H54 (cell line): ENCODE results near the gene NFKBIE.
A peak's percentile ranks its signal among the peaks of the same experiment; 100 is the strongest.

Experiments
- DNase-seq: peaks from one replicate; pipeline ENCODE4 v3.0.0; 2011; ENCODE audit warnings: low spot score, mixed read lengths; ENCODE audit not compliant: insufficient read length
- FAIRE-seq: peaks from 3 replicates; lab custom pipeline; 2011; peaks lifted over from hg19 to GRCh38; lab: Jason Lieb, UNC
- POLR2A ChIP-seq: IDR thresholded peaks from 2 replicates; pipeline ENCODE4 v1.6.1; 2011; ENCODE audit warnings: low read depth, mild to moderate bottlenecking, low read length

The NFKBIE gene

DNA sequence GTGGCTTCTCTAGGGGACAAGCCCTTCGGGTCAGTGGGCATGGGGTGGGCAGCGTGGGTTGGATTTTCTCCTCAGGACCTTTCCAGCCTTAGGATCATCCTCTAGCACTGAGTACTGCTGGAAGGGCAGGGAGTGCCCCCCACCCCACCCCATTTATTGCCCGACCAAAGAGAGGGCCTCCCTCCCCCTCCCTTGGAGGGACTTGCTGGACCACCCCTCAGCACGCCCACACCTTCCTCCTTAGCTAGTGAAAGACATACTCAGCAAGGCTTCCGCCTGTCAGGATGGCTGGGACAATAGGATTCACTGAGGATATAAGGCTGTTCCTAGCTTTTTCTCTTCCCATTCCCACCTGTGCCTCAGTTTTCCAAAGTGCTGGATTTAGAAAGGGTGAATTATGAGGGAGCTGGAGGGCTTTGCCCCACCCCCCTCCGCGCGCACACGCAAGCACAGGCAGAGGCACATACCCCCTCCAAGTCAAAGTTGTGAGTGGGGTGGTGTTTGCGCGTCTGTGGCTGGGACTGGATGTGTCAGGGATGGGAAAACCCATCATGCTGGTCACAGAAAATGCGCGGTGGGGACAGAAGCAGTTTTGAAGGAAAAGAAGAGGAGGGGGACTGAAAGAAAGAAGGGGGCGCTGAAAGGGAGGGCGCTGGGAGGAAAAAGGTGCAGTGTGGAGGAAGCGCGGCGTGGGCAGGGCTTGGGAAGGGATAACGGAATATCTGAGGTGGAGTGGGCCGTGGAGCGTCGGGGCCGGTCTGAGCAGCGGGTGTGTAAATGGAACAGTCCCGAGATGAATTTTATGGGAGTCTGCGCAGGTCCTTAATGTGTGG, 42.6 kb downstream of the NFKBIE start:
- TF ChIP-seq POLR2A: no peak

DNA sequence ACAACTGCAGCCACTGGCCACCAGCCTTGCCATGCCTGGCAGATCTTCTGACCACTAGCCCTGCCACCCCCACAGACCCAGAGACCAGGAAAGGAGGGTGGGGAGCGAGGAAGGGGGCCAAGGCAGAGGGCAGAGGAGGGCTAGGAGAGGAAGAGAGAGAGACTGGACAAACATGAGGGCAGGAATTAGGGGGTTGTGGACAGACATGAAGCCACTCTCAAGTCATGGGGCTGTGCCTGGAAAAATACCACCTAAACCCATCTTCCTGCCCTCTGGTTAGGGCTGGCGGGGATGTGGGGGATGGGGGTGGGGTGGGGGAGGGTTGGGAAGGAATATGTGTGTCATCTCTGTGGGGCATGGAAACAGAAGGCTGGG, 43.4 kb downstream of the NFKBIE start:
- FAIRE-seq (no peak), DNase-seq (no peak)
- no peak for TF ChIP-seq POLR2A

More for the DNA sequence above, 42.6 kb downstream of the NFKBIE start:
- DNase-seq (peak; percentile 89), FAIRE-seq (no peak)

DNA sequence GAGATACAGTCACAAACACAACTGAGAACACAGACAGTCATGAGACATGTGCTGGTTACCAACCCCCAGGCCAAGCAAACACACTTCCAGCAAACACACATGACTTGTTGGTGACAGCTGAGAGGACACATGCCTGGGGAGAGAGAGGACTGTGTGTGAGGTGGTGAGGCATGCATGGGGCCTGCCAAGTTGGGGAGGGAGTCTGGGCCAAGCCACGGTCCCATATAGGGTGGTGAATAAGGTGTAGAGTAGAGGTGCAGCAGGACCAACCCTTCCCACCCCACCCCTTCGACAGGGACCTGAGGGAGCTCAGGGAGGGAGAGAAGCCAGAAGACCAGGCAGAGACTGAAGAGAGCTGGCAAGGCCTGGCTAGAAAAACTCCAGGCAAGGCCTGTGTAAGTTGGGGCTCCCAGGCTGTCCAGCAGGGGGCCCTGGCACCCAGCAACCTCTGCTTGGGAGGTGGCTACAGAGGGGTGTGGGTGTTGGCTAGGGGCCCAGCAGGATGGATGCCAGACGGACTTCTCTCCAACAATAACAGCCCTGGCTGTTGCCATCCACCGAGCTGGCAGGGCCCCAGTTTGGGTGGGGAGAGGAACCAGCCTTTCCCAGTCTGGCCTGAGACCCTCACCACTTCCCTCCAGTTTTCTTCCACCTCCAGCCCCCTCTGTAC, 43.9 kb downstream of the NFKBIE start:
- peak; percentile 20 for FAIRE-seq
- DNase-seq: peak; percentile 98
- no peak for TF ChIP-seq POLR2A

DNA sequence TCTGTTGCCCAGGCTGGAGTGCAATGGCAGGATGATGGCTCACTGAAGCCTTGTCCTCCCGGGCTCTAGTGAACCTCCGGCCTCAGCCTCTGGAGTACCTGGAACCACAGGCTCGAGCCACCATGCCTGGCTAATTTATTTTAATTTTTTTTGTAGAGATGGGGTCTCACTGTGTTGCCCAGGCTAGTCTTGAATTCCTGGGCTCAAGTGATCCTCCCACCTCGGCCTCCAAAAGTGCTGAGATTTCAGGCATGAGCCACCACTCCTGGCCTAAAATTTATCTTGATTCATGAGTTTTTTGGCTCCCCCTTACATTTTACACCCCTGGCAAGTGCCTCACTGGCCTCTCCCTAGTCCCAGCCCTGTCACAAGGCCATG, 44.4 kb downstream of the NFKBIE start:
- no peak for TF ChIP-seq POLR2A

DNA sequence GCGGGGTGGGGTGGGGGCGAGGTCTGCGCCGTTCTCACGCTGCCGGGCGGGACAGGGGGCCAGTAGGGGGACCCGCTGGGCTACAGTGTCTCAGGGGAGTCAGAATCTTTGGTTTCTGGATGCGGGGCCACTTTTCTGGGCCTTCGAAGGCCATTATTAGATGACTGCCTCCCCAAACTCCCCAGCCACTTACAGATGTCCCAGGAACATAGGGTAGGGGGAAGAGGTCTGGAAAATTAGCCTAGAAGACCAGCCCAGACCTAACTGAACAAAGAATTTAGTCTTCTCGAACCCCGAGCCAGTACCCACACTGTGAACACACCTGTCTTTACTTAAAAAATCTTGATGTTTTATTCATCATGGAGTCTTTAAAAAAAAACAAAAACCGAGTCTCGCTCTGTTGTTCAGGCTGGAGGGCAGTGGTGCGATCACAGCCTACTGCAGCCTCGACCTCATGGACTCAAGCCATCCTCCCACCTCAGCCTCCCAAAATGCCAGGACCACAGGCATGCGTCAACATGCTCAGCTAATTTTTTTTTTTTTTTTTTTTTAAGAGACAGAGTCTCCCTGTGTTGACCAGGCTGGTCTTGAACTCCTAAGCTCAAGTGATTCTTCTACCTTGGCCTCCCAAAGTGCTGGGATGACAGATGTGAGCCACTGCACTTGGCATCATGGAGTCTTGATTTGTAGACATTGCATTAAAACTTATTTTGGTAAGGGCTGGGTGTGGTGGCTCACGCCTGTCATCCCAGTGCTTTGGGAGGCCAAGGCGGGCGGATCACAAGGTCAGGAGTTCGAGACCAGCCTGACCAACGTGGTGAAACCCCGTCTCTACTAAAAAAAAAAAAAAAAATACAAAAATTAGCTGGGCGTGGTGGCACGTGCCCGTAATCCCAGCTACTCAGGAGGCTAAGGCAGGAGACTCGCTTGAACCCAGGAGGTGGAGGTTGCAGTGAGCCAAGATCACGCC, 45.3 kb downstream of the NFKBIE start:
- no peak for TF ChIP-seq POLR2A
- no peak for DNase-seq
- no peak for FAIRE-seq

More for the DNA sequence above, 44.4 kb downstream of the NFKBIE start:
- no peak for FAIRE-seq
- no peak for DNase-seq

DNA sequence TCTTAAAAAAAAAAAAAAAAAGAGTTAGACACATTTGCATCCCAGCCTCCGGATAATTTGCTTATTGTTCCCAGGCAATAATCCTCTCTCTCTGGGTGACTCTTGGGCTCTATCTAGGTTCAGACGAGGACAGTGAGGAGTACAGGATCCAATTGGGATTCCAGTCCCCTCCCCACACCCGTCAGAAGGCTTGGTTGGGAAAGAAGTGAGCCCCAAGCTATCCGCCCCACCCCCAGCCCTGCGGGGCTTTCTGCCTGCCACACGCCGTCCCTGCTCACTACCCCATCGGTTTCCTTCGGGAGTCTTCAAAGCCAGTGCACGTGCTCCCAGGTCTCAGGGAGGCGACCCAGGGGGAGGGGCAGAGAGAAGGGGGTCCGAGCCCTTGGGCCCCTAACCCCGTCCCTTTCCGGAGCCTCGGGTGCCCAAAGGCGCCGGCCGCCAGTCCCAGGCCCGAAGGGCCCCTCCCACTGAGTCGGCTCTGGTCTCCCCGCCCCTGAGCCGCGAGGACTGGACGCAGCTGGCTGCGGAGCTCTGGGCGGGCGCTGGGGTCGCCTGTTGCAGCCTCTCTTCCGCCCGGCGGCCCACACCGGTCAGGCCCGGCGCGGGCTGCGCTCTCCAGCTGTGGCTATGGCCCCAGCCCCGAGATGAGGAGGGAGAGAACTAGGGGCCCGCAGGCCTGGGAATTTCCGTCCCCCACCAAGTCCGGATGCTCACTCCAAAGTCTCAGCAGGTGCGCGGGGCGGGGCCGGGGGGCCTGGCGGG, 46.1 kb downstream of the NFKBIE start:
- DNase-seq (peak; percentile 81), FAIRE-seq (no peak)
- TF ChIP-seq POLR2A: no peak

DNA sequence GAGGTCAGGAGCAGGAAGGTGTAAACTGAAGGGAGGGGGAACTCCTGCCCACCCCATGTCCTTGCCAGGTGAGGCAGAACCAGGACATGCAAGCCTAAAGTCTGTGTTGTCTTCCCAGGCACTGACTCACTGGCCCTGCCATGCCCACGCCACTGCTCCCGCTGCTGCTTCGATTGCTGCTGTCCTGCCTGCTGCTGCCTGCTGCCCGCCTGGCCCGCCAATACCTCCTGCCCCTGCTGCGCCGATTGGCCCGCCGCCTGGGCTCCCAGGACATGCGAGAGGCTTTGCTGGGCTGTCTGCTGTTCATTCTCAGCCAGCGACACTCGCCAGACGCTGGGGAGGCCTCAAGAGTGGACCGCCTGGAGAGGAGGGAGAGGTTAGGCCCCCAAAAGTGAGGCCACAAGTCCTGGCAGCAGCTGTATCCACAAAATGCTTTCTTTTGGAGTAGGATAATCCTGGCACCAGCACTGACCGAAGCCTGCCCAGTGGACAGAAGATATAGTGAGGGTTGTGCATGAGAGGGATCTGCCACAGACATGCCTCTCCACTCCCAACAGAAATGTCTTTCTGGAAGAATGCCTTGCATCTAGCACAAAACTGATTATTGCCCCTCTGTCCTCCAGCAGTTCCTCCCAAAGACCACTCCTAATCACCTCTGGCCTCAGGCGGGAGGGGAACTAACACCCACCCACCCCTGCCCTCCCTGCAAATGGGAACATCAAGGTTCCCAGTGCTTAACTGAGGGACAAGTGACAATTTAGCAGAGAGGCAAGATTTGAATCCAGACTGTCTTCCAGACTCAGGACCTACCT, 47.8 kb downstream of the NFKBIE start:
- 0 out of 2 replicates have a peak, but pooled peaks have one; percentile 20 for TF ChIP-seq POLR2A
- FAIRE-seq (no peak), DNase-seq (peak; percentile 72)

DNA sequence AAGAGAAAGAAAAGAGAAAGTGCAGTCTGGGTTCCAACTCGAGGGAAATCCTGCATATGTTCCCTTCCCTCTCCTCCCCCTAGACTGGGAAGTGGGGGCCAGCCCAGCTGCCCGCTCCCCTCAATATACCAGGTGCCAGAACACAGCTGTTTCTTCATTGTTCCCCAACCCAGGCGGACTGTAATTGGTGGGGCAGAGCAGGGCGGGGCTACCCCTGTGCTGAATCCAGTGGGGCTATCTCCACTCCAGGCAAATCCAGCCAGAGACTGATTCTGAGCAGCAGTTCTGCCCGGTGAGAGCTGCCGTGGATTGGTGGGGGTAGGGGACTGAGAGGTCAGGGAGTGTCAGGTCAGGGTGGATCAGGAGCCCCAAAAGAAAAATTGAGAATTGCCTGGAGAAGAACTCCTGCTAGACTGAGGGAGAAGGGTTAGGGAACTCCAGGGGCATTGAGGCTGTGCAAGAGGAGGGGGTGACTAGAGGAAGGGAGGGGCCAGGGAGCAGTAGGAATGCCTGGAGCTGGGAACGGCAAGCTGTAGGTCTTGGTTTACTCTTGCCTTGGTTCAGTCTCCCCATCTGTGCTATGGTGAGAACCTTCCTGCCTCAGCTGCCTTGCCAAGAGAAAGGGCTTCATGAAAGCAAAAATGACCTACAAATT, 48.5 kb downstream of the NFKBIE start, which contains the start of gene MYMX:
Gene MYMX, plus strand, starts transcription at position 250 of the 655 bp plus-strand sequence. CDS start 546 bp downstream, outside the sequence.
- TF ChIP-seq POLR2A: no peak
- FAIRE-seq: no peak
- DNase-seq: no peak

DNA sequence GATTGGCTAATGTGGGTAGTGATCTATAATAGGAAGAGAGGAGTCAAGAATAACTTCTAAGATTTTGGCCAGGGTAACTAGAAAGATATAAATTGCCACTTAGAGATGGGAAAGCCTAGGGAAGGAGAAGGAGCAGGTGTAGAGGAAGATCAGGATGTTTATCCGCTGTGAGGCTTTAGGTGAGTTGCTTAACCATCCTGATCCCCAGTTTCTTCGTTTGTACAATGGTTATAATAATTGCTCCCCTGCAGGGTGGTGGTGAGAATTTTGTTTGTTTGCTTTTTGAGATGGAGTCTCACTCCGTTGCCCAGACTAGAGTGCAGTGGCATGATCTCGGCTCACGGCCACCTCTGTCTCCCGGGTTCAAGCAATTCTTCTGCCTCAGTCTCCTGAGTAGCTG, 51.0 kb downstream of the NFKBIE start:
- TF ChIP-seq POLR2A: no peak
- FAIRE-seq (no peak), DNase-seq (no peak)

DNA sequence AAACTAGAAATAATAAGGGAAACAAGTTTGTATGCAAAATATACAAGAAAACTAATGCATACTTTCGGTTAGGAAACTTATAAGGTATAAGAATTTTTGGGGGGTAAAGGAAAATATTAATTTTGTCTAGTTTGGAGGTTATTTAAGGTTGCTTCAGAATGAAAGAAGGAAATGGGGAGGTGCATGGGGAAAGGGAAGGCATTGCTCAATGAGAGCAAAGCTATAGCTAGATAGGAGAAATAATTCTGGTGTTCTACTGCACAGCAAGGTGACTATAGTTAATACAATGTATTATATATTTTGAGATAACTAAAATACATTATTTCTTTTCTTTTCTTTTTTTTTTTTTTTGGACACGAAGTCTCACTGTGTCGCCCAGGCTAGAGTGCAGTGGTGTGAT, 54.1 kb downstream of the NFKBIE start:
- DNase-seq: no peak
- no peak for TF ChIP-seq POLR2A
- no peak for FAIRE-seq
